BLaER1 (cell line): Measurements from ENCODE around the gene HAUS8.
"Not testable (repeated sequence)": the region's sequence is repeated elsewhere in the genome, so short reads cannot be mapped to it uniquely, and the experiment has no call there.

Experiments used
- H3K27ac ChIP-seq: shearing (Covaris generic); formaldehyde crosslinking; 2 replicates; pipeline ENCODE4 v1.8.1; 2022
- H3K27me3 ChIP-seq: shearing (Covaris generic); formaldehyde crosslinking; 2 replicates; pipeline ENCODE4 v1.8.1; 2022
- H3K36me3 ChIP-seq: shearing (Covaris generic); formaldehyde crosslinking; 2 replicates; pipeline ENCODE4 v1.8.1; 2022
- H3K4me1 ChIP-seq: shearing (Covaris generic); formaldehyde crosslinking; 2 replicates; pipeline ENCODE4 v1.8.1; 2022
- H3K4me2 ChIP-seq: shearing (Covaris generic); formaldehyde crosslinking; 2 replicates; pipeline ENCODE4 v1.8.1; 2022
- H3K4me3 ChIP-seq: shearing (Covaris generic); formaldehyde crosslinking; 2 replicates; pipeline ENCODE4 v1.8.1; 2022
- H3K9ac ChIP-seq: shearing (Covaris generic); formaldehyde crosslinking; 2 replicates; pipeline ENCODE4 v1.8.1; 2022
- H3K9me3 ChIP-seq: shearing (Covaris generic); formaldehyde crosslinking; 2 replicates; pipeline ENCODE4 v1.8.1; 2022
- H4K20me1 ChIP-seq: shearing (Covaris generic); formaldehyde crosslinking; 2 replicates; pipeline ENCODE4 v1.8.1; 2022
- Cebpa-rat ChIP-seq: shearing (Covaris generic); IDR thresholded peaks from 2 replicates; pipeline ENCODE4 v1.8.1; 2022

The HAUS8 gene

GRCh38 chr19:17104679-17105078 lies 29.4 kb upstream of the HAUS8 start:
- H3K27ac ChIP-seq = no peak overlapping the region
- no peak overlapping the region for H3K4me2 ChIP-seq
- H3K4me1 ChIP-seq = peaks cover 63% of the 10 kb centered on the region
- peaks cover 96% of the 10 kb centered on the region for H4K20me1 ChIP-seq
- H3K36me3 ChIP-seq = peaks cover 88% of the 10 kb centered on the region
- H3K4me3 ChIP-seq = no peak overlapping the region
- no peak for TF ChIP-seq Cebpa-rat
- H3K9ac ChIP-seq = no peak overlapping the region
- H3K27me3 ChIP-seq = no peaks in the 10 kb centered on the region
- H3K9me3 ChIP-seq = peaks cover 28% of the 10 kb centered on the region

DNA sequence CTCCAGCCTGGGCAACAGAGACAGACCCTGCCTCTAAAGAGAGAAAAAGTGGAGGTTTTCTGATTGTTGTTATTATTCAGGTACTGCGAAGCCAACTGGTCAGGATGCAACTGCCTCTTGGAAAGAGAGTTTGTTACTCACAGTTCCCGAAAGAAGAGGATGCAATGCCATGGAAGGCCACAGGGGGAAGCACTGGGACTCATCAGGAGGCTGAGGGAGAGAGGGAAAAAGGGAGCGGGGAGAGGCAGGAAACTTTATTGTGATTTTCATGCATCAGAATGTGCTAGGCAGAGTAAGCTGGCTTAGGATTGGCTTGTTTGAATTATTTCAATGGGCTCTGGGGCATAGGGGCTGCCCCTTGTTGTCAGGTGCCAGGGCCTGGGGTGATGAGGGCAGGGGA lies 27.9 kb upstream of the HAUS8 start:
- TF ChIP-seq Cebpa-rat = no peak
- Histone ChIP-seq H3K4me3 (no peak overlapping the region), H3K27ac (no peak overlapping the region), H3K9me3 (peaks cover 28% of the 10 kb centered on the region), H3K9ac (no peak overlapping the region), H3K4me2 (no peak overlapping the region), H3K27me3 (no peaks in the 10 kb centered on the region), H3K4me1 (peaks cover 48% of the 10 kb centered on the region), H3K36me3 (peaks cover 94% of the 10 kb centered on the region), H4K20me1 (peaks cover 94% of the 10 kb centered on the region)

- TF ChIP-seq Cebpa-rat = no peak
- H3K36me3 ChIP-seq = peaks cover 92% of the 10 kb centered on the region
- H3K9ac ChIP-seq = no peak overlapping the region
- no peaks in the 10 kb centered on the region for H3K27me3 ChIP-seq
- H4K20me1 ChIP-seq = peaks cover 94% of the 10 kb centered on the region
- H3K27ac ChIP-seq = no peak overlapping the region
- H3K4me3 ChIP-seq = no peak overlapping the region
- peaks cover 28% of the 10 kb centered on the region for H3K9me3 ChIP-seq
- no peak overlapping the region for H3K4me2 ChIP-seq
- peaks cover 35% of the 10 kb centered on the region for H3K4me1 ChIP-seq
Measured at GRCh38 chr19:17101686-17102628, 26.7 kb upstream of the HAUS8 start.

- H3K27me3 ChIP-seq = no peaks in the 10 kb centered on the region
- H3K4me1 ChIP-seq = peaks cover 29% of the 10 kb centered on the region
- H3K36me3 ChIP-seq = peaks cover 83% of the 10 kb centered on the region
- H3K4me3 ChIP-seq = no peak overlapping the region
- no peak overlapping the region for H3K4me2 ChIP-seq
- H4K20me1 ChIP-seq = peaks cover 94% of the 10 kb centered on the region
- TF ChIP-seq Cebpa-rat = no peak
- H3K27ac ChIP-seq = no peak overlapping the region
- H3K9ac ChIP-seq = no peak overlapping the region
- H3K9me3 ChIP-seq = peaks cover 28% of the 10 kb centered on the region
Measured at GRCh38 chr19:17098326-17098725, 23.1 kb upstream of the HAUS8 start.

GRCh38 chr19:17097593-17098126 lies 22.4 kb upstream of the HAUS8 start:
- H3K27ac ChIP-seq = peak overlapping the region; percentile 41; the same call in 1 of the 2 replicates

GRCh38 chr19:17095141-17095919 lies 20.1 kb upstream of the HAUS8 start:
- Histone ChIP-seq H3K27me3 (no peaks in the 10 kb centered on the region), H3K4me3 (no peak overlapping the region), H3K36me3 (peaks cover 73% of the 10 kb centered on the region), H3K4me2 (0 out of 2 replicates have a peak overlapping the region, but pooled peaks have one; percentile 29), H4K20me1 (peaks cover 98% of the 10 kb centered on the region), H3K4me1 (peaks cover 43% of the 10 kb centered on the region), H3K9ac (no peak overlapping the region), H3K9me3 (0 out of 2 replicates have a peak, but pooled peaks cover 5% of the 10 kb centered on the region), H3K27ac (no peak overlapping the region; the same call in 1 of the 2 replicates)
- no peak for TF ChIP-seq Cebpa-rat

More at GRCh38 chr19:17097593-17098126, 22.4 kb upstream of the HAUS8 start:
- peaks cover 83% of the 10 kb centered on the region for H3K36me3 ChIP-seq
- H3K27me3 ChIP-seq = no peaks in the 10 kb centered on the region
- H3K4me2 ChIP-seq = no peak overlapping the region
- peaks cover 29% of the 10 kb centered on the region for H3K4me1 ChIP-seq
- peaks cover 22% of the 10 kb centered on the region for H3K9me3 ChIP-seq
- TF ChIP-seq Cebpa-rat = no peak
- H4K20me1 ChIP-seq = peaks cover 96% of the 10 kb centered on the region
- H3K9ac ChIP-seq = no peak overlapping the region
- H3K4me3 ChIP-seq = no peak overlapping the region

DNA sequence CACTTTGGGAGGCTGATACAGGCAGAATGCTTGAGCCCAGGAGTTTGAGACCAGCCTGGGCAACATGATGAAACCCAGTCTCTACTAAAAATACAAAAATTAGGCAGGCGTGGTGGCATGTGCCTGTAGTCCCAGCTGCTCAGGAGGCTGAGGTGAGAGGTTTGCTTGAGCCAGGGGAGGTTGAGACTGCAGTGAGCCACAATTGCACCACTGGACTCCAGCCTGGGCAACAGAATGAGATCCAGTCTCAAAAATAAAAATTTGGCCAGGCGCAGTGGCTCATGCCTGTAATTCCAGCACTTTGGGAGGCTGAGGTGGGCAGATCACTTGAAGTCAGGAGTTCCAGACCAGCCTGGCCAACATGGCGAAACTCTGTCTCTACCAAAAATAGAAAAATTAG lies 19.4 kb upstream of the HAUS8 start:
- peaks cover 98% of the 10 kb centered on the region for H4K20me1 ChIP-seq
- peaks cover 43% of the 10 kb centered on the region for H3K4me1 ChIP-seq
- peak overlapping the region; percentile 29; the same call in 1 of the 2 replicates for H3K4me2 ChIP-seq
- H3K4me3 ChIP-seq, H3K9ac ChIP-seq, H3K9me3 ChIP-seq, H3K27me3 ChIP-seq: not testable (repeated sequence)
- H3K36me3 ChIP-seq = peaks cover 70% of the 10 kb centered on the region
- H3K27ac ChIP-seq = peak overlapping the region; percentile 18; the same call in 1 of the 2 replicates

- Histone ChIP-seq H3K27ac (no peak overlapping the region), H3K36me3 (peaks cover 62% of the 10 kb centered on the region), H3K9ac (no peak overlapping the region), H3K4me2 (no peak overlapping the region), H3K9me3 (0 out of 2 replicates have a peak, but pooled peaks cover 5% of the 10 kb centered on the region), H4K20me1 (peaks cover 100% of the 10 kb centered on the region), H3K4me3 (no peak overlapping the region), H3K27me3 (no peaks in the 10 kb centered on the region), H3K4me1 (peaks cover 60% of the 10 kb centered on the region)
- TF ChIP-seq Cebpa-rat = no peak
Measured at GRCh38 chr19:17092696-17093095, 17.4 kb upstream of the HAUS8 start.

DNA sequence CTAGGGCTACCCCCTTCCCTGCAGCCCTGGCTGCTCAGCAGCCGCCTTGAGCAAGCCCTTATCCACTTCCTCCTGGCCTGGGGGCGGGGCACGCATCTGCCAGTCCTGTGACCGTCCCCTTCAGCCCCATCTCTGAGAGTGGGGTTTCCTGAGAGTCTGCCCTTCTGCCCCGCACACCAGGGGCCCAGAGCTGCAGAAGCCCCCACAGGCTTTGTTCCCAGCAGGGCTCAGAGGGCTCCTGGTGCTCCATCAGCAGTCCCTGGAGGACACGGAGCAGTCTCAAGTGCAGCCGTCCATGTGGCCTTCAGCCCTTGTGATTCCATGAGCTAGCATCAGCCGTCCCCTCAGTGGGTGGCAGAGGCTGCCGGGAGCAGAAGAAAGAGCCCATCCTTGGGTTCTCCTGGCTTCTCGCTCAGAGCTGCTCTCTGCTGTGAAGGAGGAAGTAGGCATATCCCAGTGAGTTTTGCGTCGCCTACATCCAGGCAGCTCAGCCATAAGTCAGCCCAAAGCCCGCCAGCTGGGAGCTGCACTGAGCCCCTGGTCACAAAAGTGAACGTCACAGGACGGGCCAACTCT lies 16.6 kb upstream of the HAUS8 start:
- H3K4me1 ChIP-seq = peaks cover 60% of the 10 kb centered on the region
- peak overlapping the region; percentile 77 for H3K4me2 ChIP-seq
- H3K27ac ChIP-seq = peak overlapping the region; percentile 66
- peak overlapping the region; percentile 45; the same call in 1 of the 2 replicates for H3K9ac ChIP-seq
- H3K9me3 ChIP-seq = 0 out of 2 replicates have a peak, but pooled peaks cover 5% of the 10 kb centered on the region
- peaks cover 100% of the 10 kb centered on the region for H4K20me1 ChIP-seq
- TF ChIP-seq Cebpa-rat = no peak
- no peaks in the 10 kb centered on the region for H3K27me3 ChIP-seq
- peaks cover 66% of the 10 kb centered on the region for H3K36me3 ChIP-seq
- H3K4me3 ChIP-seq = no peak overlapping the region
